ACC112 (cell line): ENCODE measurements around the gene FAM20C.
"Not testable (repeated sequence)": the region's sequence is repeated elsewhere in the genome, so short reads cannot be mapped to it uniquely, and the experiment has no call there.

Experiments
- H2AFZ ChIP-seq: fragments of 200-600 bp; sonication (generic); one replicate; pipeline ENCODE4 v1.6.0; 2017; ENCODE audit warnings: antibody characterized with exemption, low read length; ENCODE audit not compliant: unreplicated experiment
- H3K27ac ChIP-seq: fragments of 200-600 bp; sonication (generic); 2 replicates; pipeline ENCODE4 v1.5.1; 2014; ENCODE audit warnings: low read depth, mild to moderate bottlenecking, antibody characterized with exemption, low read length, moderate library complexity
- H3K27me3 ChIP-seq: fragments of 200-600 bp; sonication (generic); 2 replicates; pipeline ENCODE4 v1.6.1; 2014; ENCODE audit warnings: mild to moderate bottlenecking, antibody characterized with exemption, low read length, moderate library complexity, mixed read lengths; ENCODE audit not compliant: insufficient read depth
- H3K36me3 ChIP-seq: fragments of 200-600 bp; sonication (generic); 2 replicates; pipeline ENCODE4 v1.6.1; 2016; ENCODE audit warnings: mild to moderate bottlenecking, antibody characterized with exemption, low read length, moderate library complexity, mixed read lengths; ENCODE audit not compliant: insufficient read depth
- H3K4me1 ChIP-seq: fragments of 200-600 bp; sonication (generic); one replicate; pipeline ENCODE4 v1.6.1; 2016; ENCODE audit warnings: low read length, mixed read lengths; ENCODE audit not compliant: insufficient read depth, unreplicated experiment, control insufficient read depth
- H3K4me3 ChIP-seq: fragments of 200-600 bp; sonication (generic); 2 replicates; pipeline ENCODE4 v1.5.1; 2014; ENCODE audit warnings: mild to moderate bottlenecking, low read depth, low read length
- H3K79me2 ChIP-seq: fragments of 200-600 bp; sonication (generic); one replicate; pipeline ENCODE4 v1.6.0; 2016; ENCODE audit warnings: low read length; ENCODE audit not compliant: control insufficient read depth, unreplicated experiment, insufficient read depth

FAM20C gene

GRCh38 chr7:262251-262572 is 69.8 kb downstream of the FAM20C start:
- H3K4me1 ChIP-seq, result no peaks in the 10 kb centered on the region
- H2AFZ ChIP-seq, result no peak overlapping the region
- H3K4me3 ChIP-seq, result no peak overlapping the region
- H3K27ac ChIP-seq, result no peak overlapping the region
- no peaks in the 10 kb centered on the region for H3K27me3 ChIP-seq
- H3K79me2 ChIP-seq, result no peaks in the 10 kb centered on the region
- peaks cover 45% of the 10 kb centered on the region for H3K36me3 ChIP-seq

- H3K4me3 ChIP-seq, H3K27me3 ChIP-seq, H3K4me1 ChIP-seq, H2AFZ ChIP-seq, H3K79me2 ChIP-seq, H3K27ac ChIP-seq: not testable (repeated sequence)
- H3K36me3 ChIP-seq, result peaks cover 41% of the 10 kb centered on the region
Measured at GRCh38 chr7:262631-263311, 70.4 kb downstream of the FAM20C start.

- not testable (repeated sequence) for H3K4me1 ChIP-seq, H3K79me2 ChIP-seq, H3K4me3 ChIP-seq, H3K27ac ChIP-seq, H3K27me3 ChIP-seq, H2AFZ ChIP-seq
- peaks cover 34% of the 10 kb centered on the region for H3K36me3 ChIP-seq
Measured at GRCh38 chr7:263483-264351, 71.3 kb downstream of the FAM20C start.

DNA sequence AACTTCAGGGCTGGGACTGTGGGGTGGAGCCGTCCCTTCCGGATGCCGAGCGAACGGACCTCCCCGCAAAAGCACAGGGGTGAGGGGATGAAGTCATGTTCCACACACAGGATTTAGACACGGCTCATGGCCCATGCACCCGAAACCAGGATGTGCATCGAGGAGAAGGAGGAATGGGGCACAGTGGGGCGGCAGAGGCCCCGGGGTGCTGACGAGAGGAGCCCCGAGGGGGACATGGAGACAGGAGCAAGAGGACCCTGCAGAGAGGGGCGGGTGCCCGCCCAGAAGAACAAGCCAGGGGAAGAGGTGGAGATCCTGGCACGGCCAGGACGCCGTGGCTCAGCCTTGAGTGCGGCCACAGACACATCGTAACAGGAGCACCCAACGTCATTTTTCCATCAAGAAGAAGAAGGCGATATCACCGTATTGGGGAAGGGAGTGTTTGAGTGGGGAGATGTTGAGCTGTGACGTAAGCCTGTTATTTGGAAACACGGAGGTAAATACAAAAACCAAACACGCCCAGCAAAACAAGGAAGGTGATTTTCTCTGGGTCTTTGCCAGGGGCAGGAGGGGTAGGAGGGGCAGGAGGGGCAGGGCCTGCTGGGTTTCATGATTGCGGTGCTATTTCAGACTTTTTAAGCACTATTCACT is 72.3 kb downstream of the FAM20C start:
- Histone ChIP-seq H3K27me3 (no peaks in the 10 kb centered on the region), H3K79me2 (no peaks in the 10 kb centered on the region), H3K27ac (no peak overlapping the region), H3K36me3 (peaks cover 24% of the 10 kb centered on the region), H3K4me1 (no peaks in the 10 kb centered on the region), H3K4me3 (no peak overlapping the region), H2AFZ (no peak overlapping the region)

DNA sequence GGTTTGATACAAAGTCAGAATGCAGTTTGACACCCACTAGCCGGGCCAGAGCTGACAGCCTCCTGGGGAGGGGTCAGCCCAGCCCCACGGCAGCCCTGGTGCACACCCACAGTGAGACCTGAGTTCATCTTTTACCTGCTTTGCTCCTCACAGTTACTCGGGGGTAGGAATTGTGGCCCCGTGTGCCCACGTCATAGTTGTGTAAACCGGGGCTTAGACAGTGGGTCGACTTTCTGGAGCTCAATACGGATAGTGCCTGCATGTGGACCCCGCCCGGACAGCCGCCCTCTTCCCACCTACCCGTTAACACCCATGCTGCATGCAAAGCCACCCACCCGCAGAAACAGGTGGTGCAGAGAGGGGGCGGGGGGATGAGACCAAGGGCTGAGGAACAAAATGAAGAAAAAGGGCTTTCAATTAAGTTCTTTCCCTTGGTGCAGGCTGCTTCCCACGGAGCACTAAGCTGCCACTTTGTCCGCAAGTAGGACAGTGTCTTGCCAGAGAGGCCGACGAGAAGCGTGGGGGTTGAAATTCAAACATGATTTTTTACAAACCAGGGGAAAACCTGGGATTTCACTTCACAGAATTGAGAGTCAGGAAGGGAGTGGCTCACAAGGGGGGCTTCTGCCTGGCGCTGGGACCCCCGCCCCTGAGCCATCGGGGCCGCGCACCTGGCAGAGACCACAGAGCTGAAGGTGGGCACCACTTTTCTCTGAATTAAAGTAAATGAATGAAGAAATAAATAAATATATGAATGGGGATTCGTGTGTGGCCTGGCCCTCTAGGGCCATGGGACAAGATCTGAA is 73.0 kb downstream of the FAM20C start:
- Histone ChIP-seq H3K79me2 (no peaks in the 10 kb centered on the region), H2AFZ (no peak overlapping the region), H3K36me3 (peaks cover 17% of the 10 kb centered on the region), H3K4me1 (no peaks in the 10 kb centered on the region), H3K27me3 (no peaks in the 10 kb centered on the region), H3K27ac (no peak overlapping the region), H3K4me3 (no peak overlapping the region)

- Histone ChIP-seq H3K4me3 (no peak overlapping the region), H2AFZ (no peak overlapping the region), H3K79me2 (no peaks in the 10 kb centered on the region), H3K27ac (no peak overlapping the region), H3K4me1 (no peaks in the 10 kb centered on the region), H3K36me3 (peaks cover 9% of the 10 kb centered on the region; the same call in 1 of the 2 replicates), H3K27me3 (no peaks in the 10 kb centered on the region)
Measured at GRCh38 chr7:265998-266850, 73.9 kb downstream of the FAM20C start.

DNA sequence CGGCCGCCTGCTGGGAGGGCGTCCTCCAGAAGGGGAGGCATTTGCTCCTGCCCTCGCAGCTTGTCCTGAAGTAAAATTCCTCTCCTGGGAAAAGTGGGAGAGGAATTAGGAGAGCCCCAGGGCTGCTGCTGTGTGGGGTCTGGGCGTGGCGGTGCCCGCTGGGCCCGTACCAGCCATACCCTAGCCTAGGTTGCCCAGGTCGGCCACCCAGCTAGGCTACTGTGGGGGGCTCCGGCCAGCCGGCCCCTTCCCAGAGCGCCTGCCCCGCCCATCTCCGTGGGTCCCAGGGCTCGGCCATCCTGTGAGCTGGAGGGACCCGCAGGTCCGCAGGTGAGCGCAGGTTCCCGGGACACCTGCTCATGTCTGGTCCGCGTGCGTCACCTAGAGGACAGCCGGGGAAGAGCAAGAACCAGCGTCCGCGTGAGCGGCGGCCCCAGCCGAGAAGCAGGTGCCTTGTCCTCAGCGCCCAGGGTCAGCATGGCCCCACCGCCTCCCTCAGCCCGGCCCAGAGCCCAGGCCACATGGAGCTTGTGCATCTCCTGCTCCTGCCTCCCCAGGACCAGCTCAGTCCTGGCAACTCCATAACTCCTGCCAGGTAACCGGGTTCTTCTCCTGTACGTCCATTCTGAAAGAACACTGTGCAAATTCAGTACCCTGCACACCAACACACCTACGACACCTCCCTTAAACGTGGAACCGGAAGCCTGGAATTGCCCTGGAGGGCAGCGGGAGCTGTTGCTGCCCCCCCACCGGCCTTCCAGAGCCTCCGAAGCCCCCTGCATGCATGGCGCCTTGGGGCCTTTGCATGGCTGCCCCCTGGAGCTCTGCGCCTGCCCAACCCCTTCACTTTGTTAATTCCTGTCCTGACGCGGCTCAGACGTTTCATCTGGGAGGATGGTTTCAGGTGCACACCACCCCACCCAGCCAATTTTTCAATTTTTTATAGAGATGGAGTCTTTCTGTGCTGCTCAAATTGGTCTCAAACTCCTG is 74.8 kb downstream of the FAM20C start:
- no peaks in the 10 kb centered on the region for H3K79me2 ChIP-seq
- H2AFZ ChIP-seq, result no peak overlapping the region
- no peaks in the 10 kb centered on the region for H3K4me1 ChIP-seq
- H3K27me3 ChIP-seq, result no peaks in the 10 kb centered on the region
- H3K4me3 ChIP-seq, result no peak overlapping the region
- H3K36me3 ChIP-seq, result 0 out of 2 replicates have a peak, but pooled peaks cover under 1% of the 10 kb centered on the region
- H3K27ac ChIP-seq, result no peak overlapping the region

GRCh38 chr7:268991-269390 is 76.6 kb downstream of the FAM20C start:
- Histone ChIP-seq H3K36me3 (no peaks in the 10 kb centered on the region), H3K27me3 (no peaks in the 10 kb centered on the region), H3K4me1 (no peaks in the 10 kb centered on the region), H3K27ac (no peak overlapping the region), H3K79me2 (no peaks in the 10 kb centered on the region), H3K4me3 (no peak overlapping the region), H2AFZ (no peak overlapping the region)

GRCh38 chr7:269721-270120 is 77.3 kb downstream of the FAM20C start:
- H2AFZ ChIP-seq, result no peak overlapping the region
- H3K27me3 ChIP-seq, result no peaks in the 10 kb centered on the region
- no peak overlapping the region for H3K4me3 ChIP-seq
- H3K36me3 ChIP-seq, result no peaks in the 10 kb centered on the region
- H3K79me2 ChIP-seq, result no peaks in the 10 kb centered on the region
- no peak overlapping the region for H3K27ac ChIP-seq
- no peaks in the 10 kb centered on the region for H3K4me1 ChIP-seq
